Measurements from ENCODE around the gene TBCK. TPM values are rescaled to one million over a fixed set of nuclear protein-coding genes. Genes with fewer than 3 reads are reported as not detected.

The TBCK gene
- total RNA-seq, 4 donors from 2014 or later: 49.2 to 70.6 (median 58.7) TPM

GRCh38 chr4:106302062-106302438 is 14.0 kb downstream of the TBCK start:
- WGBS, 2 donors: 87 to 93% methylated on average over 4 of the region's 4 CpGs
- DNase-seq: no peak

GRCh38 chr4:106301393-106302061 is 14.5 kb downstream of the TBCK start:
- intact Hi-C loops (cut with DNase I): no loop called here
- TF ChIP-seq POLR2A (IDR thresholded peaks at IDR 0.05): no peak
- TF ChIP-seq CTCF (IDR thresholded peaks at IDR 0.05): no peak
- H3K36me3 ChIP-seq: no peaks in the 10 kb centered on the region
- no peaks in the 10 kb centered on the region for H3K9me3 ChIP-seq
- WGBS, 2 donors: 91 to 92% methylated on average over 2 of the region's 2 CpGs
- no peak for DNase-seq
- no peak overlapping the region for H3K27ac ChIP-seq
- no peak overlapping the region for H3K4me3 ChIP-seq (replicated peaks in 1 of 3)
- H3K27me3 ChIP-seq: no peaks in the 10 kb centered on the region
- no peaks in the 10 kb centered on the region for H3K4me1 ChIP-seq

More at GRCh38 chr4:106302062-106302438, 14.0 kb downstream of the TBCK start:
- Histone ChIP-seq H3K4me1 (no peaks in the 10 kb centered on the region), H3K9me3 (no peaks in the 10 kb centered on the region), H3K4me3 (replicated peaks in 1 of 3) (no peak overlapping the region), H3K27me3 (no peaks in the 10 kb centered on the region), H3K27ac (no peak overlapping the region), H3K36me3 (no peaks in the 10 kb centered on the region)
- TF ChIP-seq CTCF (IDR thresholded peaks at IDR 0.05): no peak
- no peak for TF ChIP-seq POLR2A (IDR thresholded peaks at IDR 0.05)
- intact Hi-C loops (cut with DNase I): no loop called here

- H3K9me3 ChIP-seq: no peaks in the 10 kb centered on the region
- no peak for DNase-seq
- TF ChIP-seq POLR2A (IDR thresholded peaks at IDR 0.05) (no peak), CTCF (IDR thresholded peaks at IDR 0.05) (no peak)
- H3K27ac ChIP-seq: no peak overlapping the region
- intact Hi-C loops (cut with DNase I): no loop called here
- no peak overlapping the region for H3K4me3 ChIP-seq (replicated peaks in 1 of 3)
- 93 to 94% methylated on average over 4 of the region's 4 CpGs for WGBS, 2 donors
- H3K36me3 ChIP-seq: no peaks in the 10 kb centered on the region
- no peaks in the 10 kb centered on the region for H3K27me3 ChIP-seq
- no peaks in the 10 kb centered on the region for H3K4me1 ChIP-seq
Observed at GRCh38 chr4:106299977-106300376, 16.0 kb downstream of the TBCK start.

GRCh38 chr4:106297245-106298035 is 18.6 kb downstream of the TBCK start:
- H3K9me3 ChIP-seq: no peaks in the 10 kb centered on the region
- TF ChIP-seq CTCF (IDR thresholded peaks at IDR 0.05) (no peak), POLR2A (IDR thresholded peaks at IDR 0.05) (no peak)

GRCh38 chr4:106294062-106294461 is 21.9 kb downstream of the TBCK start:
- Histone ChIP-seq H3K9me3 (no peaks in the 10 kb centered on the region), H3K27me3 (no peaks in the 10 kb centered on the region), H3K4me3 (replicated peaks in 1 of 3) (no peak overlapping the region), H3K27ac (no peak overlapping the region), H3K36me3 (peaks cover 8 to 9% of the 10 kb centered on the region in 2 donors), H3K4me1 (no peaks in the 10 kb centered on the region)
- DNase-seq: no peak
- TF ChIP-seq POLR2A (IDR thresholded peaks at IDR 0.05) (no peak), CTCF (IDR thresholded peaks at IDR 0.05) (no peak)
- WGBS, 2 donors: 96 to 97% methylated on average over 10 of the region's 10 CpGs
- intact Hi-C loops (cut with DNase I): no loop called here

More at GRCh38 chr4:106297245-106298035, 18.6 kb downstream of the TBCK start:
- intact Hi-C loops (cut with DNase I): no loop called here
- Histone ChIP-seq H3K27ac (no peak overlapping the region), H3K4me1 (no peaks in the 10 kb centered on the region), H3K36me3 (peaks cover 8 to 9% of the 10 kb centered on the region in 2 donors), H3K27me3 (no peaks in the 10 kb centered on the region), H3K4me3 (replicated peaks in 1 of 3) (no peak overlapping the region)
- no peak for DNase-seq
